ENCODE results near the gene ADCYAP1R1.

DNA sequence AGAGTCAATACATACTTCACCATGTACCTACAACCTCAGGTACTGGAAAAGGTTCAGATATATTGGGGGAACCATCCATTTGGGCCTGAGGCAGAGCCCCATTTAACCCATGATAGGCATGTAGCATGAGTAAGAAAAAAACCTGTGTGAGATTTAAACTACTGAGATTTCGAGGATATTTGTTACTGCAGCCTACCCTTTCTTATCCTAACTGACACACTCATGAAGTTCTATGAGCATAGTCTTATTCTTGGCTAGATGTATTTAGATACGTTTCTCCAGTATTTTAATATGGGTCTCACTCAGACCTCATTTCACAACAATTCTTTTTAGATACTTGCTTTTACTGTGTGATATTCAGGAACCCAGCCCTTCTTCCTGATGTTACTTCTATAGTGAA is 49.0 kb upstream of the ADCYAP1R1 start:
- TF ChIP-seq CTCF (IDR thresholded peaks at IDR 0.05 in 8 of 11, conservative IDR thresholded peaks at IDR 0.05 in 3 of 11) (no peak), POLR2A (IDR thresholded peaks at IDR 0.05) (no peak), POLR2AphosphoS5 (IDR thresholded peaks at IDR 0.05) (no peak)
